ENCODE results near the gene ANKRD31.
"Not testable (repeated sequence)": the region's sequence is repeated elsewhere in the genome, so short reads cannot be mapped to it uniquely, and the experiment has no call there.

Gene ANKRD31

DNA sequence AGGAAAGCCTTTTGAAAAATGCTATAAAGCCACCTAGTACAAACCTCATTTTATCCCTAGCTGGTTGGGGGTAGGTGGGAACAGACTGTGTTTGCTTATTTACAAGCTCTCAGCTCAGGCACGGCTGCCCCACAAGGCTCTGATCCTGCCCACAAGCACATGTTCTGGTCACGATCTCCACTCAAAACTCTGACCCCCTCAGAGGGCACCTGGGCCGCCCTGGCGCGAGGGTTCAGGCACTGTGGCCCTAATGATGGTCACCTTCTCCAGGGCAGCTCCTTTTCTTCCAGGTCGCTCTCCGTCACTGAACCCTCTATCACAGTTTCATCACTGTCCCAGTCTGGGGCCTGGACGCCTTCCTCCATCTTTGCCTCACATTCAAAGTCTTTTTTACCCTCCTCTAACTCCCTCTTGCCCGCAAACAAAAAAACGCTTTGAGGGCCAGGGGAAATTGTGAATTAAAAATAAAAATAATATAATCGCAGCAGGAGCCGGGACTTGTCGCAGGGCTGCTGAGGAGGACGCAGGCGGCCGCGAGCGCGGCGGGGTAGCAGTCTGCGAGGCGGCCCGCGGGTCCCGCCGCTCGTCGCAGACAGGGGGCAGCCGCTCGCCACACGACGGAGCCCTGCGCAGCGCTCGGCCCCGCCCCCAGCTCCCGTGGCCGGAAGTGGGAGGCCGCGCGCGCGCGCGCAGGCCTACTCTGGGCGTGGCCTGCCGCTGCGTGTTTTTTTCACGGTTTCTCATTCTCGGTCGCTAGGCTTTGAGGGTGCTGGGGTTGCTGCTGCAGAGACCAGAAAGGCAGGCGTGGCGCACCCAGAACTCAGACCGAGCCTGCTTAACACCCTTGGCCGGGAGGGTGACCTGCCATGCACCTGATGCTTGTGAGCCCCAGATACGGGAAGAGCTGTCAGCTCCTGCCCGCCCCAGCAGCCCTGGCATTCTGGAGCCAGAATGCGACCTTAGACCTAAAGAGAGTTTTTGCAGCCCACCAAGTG, at the start of gene ANKRD31:
Gene ANKRD31, minus strand, starts transcription at position 557 of the 995 bp plus-strand sequence. Its CDS starts 192 bp downstream, at position 365.
- peak; percentile 85 for DNase-seq

GRCh38 chr5:75286211-75286773, 49.6 kb upstream of the ANKRD31 start:
- peak; percentile 4 for DNase-seq

- DNase-seq = no peak
These were observed 45.9 kb upstream of the ANKRD31 start for GRCh38 chr5:75282581-75282980.

DNA sequence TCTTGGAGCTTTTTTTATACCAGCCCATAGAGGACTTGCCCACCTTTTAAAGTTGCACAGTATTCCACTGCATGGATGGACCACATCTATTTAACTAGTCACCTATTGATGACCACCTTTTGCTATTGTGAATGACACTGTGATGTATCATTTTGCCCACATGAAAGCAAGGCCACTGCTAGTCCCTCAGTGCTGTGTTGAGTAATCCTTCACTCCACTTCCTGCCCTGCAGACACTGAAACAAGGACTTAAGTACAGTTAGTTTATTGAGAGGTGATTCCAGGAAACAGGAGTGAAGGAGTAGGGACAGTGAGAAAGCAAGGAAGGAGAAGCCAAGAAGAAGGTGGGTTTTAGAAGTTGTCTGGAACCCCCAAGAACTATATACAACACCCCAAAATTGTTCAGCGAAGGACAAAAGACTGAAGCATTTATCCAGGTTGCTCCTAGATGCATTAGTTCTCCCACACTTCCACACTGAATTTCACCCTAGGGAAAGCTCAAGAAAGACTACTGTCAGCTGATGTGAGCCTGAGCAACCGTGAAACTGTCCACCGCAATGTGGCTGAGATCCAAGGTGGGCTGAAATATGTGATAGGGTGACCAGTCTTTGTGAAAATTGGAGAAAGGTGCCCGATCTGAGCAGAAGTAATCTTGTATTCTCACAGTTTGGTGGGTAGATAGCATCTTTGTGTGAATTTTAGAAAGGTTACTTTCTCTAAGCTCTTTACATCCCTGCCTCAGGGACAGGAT, 45.2 kb upstream of the ANKRD31 start:
- no peak for DNase-seq

GRCh38 chr5:75279321-75279720, 42.6 kb upstream of the ANKRD31 start:
- no peak for DNase-seq

GRCh38 chr5:75277463-75277862, 40.8 kb upstream of the ANKRD31 start:
- no peak for DNase-seq

GRCh38 chr5:75275756-75276155, 39.1 kb upstream of the ANKRD31 start:
- DNase-seq = no peak

DNA sequence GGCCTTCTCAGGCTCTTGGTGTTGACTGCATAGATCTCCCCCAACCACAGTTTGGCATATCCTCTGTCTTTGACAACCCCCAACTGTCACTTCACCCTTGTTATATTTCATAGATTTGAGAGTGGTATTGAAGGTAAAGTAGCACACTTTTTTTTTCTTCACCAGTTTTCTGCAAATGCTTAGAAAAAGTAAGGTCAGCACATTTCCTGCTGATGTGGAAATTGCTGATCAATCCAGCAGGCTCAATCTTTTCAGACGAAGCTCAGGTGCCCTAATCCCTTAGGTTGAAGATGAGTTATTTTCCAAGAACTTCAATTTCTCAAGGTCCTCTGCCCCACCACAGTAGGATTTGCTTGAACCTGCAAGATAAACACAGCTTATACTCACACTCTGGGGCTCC, 38.5 kb upstream of the ANKRD31 start:
- no peak for DNase-seq

DNA sequence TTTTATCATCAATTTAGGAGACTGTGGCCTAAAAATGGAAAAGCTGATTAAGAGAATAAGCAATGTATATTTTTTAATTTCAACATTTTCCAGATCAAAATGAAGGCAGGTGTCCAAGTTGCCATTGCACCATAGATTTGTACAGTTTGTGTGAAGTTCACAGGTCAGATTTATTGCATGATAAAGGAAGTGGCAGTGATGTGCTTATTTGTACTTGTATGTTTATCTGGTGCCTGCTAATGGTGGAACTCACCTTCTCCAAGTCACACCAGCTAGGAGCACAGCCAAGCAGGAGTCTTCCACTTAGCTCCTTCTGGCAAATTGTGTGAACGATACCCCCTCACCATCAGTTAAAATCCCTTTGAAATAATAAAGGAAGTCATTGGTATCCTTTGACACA, 37.8 kb upstream of the ANKRD31 start:
- no peak for DNase-seq

- DNase-seq = not testable (repeated sequence)
These were observed 33.9 kb upstream of the ANKRD31 start for GRCh38 chr5:75270605-75271004.

DNA sequence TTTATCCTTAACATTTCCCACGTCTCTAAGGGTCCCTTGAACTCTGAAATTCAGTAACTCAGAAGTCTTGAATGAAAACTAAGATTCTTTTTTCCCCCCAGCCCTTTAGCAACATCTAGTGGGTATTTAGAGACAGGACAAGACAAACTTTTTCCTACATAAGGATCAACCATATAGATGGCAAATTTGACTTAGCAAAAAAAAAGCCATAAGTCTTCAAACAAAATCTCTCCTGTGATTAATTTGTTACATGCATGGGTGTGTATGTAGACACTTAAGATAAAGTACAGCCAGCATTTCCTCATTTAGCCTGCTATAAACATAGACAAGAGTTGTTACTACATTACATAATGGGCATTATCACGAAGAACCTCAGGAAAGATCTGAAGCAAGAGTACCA, 29.1 kb upstream of the ANKRD31 start:
- peak; percentile 58 for DNase-seq

- no peak for DNase-seq
These were observed 25.6 kb upstream of the ANKRD31 start for GRCh38 chr5:75262271-75262670.

DNA sequence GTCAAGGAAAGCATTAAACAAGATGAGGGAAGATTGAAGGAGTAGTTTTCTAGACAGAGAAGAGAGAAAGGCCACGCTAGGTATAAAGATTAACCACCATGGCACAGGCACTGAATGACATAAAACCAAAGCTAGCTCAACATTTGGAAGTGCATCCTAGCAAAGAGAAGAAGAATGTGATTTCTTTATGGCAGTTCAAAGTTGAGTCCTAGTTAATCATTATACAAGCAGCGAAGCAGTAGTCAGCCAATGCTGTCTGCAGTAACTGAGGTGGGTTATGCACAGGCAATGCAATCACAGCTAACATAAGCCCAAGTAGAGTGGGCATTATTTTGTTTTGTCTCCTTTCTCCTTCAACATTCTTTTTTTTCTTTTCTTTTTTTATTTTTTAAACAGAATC, 24.0 kb upstream of the ANKRD31 start:
- no peak for DNase-seq

GRCh38 chr5:75250452-75250851, 13.8 kb upstream of the ANKRD31 start:
- DNase-seq = not testable (repeated sequence)

DNA sequence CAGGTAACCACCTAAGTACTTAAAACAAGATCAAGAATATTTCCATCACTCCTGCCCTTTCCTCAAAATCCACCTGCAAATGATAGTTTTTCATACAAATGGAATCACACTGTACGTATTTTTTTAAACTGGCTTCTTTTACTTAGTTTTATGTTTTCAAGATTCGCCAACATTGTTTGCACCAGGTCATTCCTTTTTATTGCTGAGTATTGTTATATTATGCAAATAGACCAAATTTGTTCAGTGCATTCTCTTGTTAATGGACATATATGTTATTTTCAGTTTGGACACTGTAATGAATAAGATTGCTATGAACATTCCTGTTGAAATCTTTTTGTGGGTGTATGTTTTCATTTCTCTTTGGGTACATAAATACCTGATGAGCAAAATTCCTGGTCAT, 8.3 kb upstream of the ANKRD31 start:
- DNase-seq = no peak

DNA sequence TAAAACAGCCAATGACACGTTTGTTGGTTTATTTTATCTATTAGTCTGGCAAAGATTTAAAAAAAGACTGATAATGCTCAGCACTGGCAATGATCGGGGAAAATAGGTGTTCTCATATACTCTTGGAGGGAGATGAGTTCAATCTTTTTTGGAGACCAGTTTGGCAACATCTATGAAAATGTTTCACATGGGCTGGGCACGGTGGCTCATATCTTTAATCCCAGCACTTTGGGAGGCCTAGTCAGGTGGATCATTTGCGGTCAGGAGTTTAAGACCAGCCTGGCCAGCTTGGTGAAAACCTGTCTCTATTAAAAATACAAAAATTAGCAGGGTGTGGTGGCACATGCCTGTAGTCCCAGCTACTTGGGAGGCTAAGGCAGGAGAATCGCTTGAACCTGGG, 6.8 kb upstream of the ANKRD31 start:
- no peak for DNase-seq

- DNase-seq = no peak
These were observed 6.4 kb upstream of the ANKRD31 start for GRCh38 chr5:75243100-75243499.

- no peak for DNase-seq
These were observed 5.4 kb upstream of the ANKRD31 start for GRCh38 chr5:75242067-75242466.

- DNase-seq = no peak
These were observed 3.0 kb upstream of the ANKRD31 start for GRCh38 chr5:75239681-75240080.

DNA sequence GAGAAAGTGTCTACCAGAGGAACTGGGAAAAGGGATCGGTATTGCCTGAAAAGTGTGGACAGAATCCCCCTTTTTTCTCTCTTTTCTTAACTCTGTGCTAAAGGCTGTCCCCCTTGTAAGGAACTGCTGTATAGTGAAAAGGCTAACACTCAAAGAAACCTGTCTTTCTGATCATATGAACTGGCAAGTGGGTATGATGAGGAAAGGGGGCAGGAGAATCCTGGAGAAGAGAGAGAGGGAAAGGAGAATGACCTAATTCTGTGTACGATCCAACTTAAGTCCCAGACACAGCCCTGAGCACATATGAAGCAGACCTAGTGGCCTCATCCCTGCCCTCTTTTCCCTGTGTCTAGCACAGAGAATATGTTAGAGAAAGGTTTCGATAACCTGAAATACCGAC, 967 bp downstream of the ANKRD31 start:
- peak; percentile 22 for DNase-seq

- DNase-seq = no peak
These were observed 2.4 kb downstream of the ANKRD31 start for GRCh38 chr5:75234251-75234650.

DNA sequence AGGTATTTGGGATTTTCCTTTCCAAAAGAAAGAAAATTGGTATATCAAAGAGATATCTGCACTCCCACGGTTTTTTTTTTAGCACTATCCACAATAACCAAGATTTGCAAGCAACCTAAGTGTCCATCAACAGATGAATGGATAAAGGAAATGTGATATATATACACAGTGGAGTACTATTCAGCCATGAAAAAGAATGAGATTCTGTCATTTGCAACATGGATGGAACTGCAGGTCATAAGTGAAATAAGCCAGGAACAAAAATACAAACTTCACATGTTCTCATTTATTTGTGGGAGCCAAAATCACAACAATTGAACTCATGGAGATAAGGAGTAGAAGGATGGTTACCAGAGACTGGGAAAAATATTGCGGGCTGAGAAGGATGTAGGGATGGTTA, 9.8 kb downstream of the ANKRD31 start:
- DNase-seq = no peak

GRCh38 chr5:75225506-75225905, 11.2 kb downstream of the ANKRD31 start:
- no peak for DNase-seq

DNA sequence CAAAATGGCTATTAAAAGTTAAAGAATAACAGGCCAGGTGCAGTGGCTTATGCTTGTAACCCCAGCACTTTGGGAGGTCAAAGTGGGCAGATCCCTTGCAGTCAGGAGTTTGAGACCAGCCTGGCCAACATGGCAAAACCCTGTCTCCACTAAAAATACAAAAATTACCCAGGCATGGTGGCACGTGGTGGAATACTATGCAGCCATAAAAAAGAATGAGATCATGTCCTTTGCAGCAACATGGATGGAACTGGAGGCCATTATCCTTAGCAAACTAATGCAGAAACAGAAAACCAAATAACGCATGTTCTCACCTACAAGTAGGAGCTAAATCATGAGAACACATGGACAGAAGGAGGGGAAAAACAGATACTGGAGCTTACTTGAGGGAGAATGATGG, 15.9 kb downstream of the ANKRD31 start:
- DNase-seq = not testable (repeated sequence)

Measured in NCI-H82 (cell line).